Measurements from ENCODE around the gene DNLZ.

DNLZ gene

DNA sequence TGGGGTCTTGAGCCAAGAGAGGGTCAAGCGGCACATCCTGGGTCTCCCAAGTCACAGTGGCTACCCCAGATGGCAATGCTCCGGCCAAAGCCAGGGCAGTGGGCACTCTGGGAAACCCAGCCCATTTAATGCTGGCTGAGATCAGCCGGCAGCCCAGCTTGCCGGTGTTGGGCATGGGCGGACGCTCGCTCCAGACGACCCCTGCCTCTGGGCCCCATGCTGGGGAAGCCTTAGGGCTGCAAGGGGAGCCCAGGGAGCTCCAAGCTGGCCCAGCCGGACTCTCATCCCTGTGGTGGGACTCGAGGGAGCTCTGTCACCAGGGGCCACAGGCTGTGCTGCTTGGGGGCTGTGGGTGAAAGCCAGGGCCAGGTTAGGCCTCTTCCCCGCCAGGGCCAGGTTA lies 15.9 kb upstream of the DNLZ start (continued):
- TF ChIP-seq, protein P1, sequence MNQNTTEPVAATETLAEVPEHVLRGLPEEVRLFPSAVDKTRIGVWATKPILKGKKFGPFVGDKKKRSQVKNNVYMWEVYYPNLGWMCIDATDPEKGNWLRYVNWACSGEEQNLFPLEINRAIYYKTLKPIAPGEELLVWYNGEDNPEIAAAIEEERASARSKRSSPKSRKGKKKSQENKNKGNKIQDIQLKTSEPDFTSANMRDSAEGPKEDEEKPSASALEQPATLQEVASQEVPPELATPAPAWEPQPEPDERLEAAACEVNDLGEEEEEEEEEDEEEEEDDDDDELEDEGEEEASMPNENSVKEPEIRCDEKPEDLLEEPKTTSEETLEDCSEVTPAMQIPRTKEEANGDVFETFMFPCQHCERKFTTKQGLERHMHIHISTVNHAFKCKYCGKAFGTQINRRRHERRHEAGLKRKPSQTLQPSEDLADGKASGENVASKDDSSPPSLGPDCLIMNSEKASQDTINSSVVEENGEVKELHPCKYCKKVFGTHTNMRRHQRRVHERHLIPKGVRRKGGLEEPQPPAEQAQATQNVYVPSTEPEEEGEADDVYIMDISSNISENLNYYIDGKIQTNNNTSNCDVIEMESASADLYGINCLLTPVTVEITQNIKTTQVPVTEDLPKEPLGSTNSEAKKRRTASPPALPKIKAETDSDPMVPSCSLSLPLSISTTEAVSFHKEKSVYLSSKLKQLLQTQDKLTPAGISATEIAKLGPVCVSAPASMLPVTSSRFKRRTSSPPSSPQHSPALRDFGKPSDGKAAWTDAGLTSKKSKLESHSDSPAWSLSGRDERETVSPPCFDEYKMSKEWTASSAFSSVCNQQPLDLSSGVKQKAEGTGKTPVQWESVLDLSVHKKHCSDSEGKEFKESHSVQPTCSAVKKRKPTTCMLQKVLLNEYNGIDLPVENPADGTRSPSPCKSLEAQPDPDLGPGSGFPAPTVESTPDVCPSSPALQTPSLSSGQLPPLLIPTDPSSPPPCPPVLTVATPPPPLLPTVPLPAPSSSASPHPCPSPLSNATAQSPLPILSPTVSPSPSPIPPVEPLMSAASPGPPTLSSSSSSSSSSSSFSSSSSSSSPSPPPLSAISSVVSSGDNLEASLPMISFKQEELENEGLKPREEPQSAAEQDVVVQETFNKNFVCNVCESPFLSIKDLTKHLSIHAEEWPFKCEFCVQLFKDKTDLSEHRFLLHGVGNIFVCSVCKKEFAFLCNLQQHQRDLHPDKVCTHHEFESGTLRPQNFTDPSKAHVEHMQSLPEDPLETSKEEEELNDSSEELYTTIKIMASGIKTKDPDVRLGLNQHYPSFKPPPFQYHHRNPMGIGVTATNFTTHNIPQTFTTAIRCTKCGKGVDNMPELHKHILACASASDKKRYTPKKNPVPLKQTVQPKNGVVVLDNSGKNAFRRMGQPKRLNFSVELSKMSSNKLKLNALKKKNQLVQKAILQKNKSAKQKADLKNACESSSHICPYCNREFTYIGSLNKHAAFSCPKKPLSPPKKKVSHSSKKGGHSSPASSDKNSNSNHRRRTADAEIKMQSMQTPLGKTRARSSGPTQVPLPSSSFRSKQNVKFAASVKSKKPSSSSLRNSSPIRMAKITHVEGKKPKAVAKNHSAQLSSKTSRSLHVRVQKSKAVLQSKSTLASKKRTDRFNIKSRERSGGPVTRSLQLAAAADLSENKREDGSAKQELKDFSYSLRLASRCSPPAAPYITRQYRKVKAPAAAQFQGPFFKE (tag by site-specific recombination; IDR thresholded peaks at IDR 0.05; ENCODE audit: borderline replicate concordance): no peak
- TF ChIP-seq ZNF24 (tag by site-specific recombination; IDR thresholded peaks at IDR 0.05) (no peak), ZBTB7A (tag by site-specific recombination; IDR thresholded peaks at IDR 0.05; ENCODE audit: low read depth) (no peak), ZNF302 (tag by site-specific recombination; IDR thresholded peaks at IDR 0.05; ENCODE audit: low read depth) (no peak), ZNF654 (tag by site-specific recombination; IDR thresholded peaks at IDR 0.05; ENCODE audit: low read depth) (no peak), ZNF350 (tag by site-specific recombination; IDR thresholded peaks at IDR 0.05) (no peak)
- TF ChIP-seq, protein P2, sequence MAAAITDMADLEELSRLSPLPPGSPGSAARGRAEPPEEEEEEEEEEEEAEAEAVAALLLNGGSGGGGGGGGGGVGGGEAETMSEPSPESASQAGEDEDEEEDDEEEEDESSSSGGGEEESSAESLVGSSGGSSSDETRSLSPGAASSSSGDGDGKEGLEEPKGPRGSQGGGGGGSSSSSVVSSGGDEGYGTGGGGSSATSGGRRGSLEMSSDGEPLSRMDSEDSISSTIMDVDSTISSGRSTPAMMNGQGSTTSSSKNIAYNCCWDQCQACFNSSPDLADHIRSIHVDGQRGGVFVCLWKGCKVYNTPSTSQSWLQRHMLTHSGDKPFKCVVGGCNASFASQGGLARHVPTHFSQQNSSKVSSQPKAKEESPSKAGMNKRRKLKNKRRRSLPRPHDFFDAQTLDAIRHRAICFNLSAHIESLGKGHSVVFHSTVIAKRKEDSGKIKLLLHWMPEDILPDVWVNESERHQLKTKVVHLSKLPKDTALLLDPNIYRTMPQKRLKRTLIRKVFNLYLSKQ (tag by site-specific recombination; IDR thresholded peaks at IDR 0.05; ENCODE audit: borderline replicate concordance): no peak
- TF ChIP-seq, protein P3, sequence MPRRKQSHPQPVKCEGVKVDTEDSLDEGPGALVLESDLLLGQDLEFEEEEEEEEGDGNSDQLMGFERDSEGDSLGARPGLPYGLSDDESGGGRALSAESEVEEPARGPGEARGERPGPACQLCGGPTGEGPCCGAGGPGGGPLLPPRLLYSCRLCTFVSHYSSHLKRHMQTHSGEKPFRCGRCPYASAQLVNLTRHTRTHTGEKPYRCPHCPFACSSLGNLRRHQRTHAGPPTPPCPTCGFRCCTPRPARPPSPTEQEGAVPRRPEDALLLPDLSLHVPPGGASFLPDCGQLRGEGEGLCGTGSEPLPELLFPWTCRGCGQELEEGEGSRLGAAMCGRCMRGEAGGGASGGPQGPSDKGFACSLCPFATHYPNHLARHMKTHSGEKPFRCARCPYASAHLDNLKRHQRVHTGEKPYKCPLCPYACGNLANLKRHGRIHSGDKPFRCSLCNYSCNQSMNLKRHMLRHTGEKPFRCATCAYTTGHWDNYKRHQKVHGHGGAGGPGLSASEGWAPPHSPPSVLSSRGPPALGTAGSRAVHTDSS (tag by site-specific recombination; IDR thresholded peaks at IDR 0.05): no peak
- TF ChIP-seq, protein P4, sequence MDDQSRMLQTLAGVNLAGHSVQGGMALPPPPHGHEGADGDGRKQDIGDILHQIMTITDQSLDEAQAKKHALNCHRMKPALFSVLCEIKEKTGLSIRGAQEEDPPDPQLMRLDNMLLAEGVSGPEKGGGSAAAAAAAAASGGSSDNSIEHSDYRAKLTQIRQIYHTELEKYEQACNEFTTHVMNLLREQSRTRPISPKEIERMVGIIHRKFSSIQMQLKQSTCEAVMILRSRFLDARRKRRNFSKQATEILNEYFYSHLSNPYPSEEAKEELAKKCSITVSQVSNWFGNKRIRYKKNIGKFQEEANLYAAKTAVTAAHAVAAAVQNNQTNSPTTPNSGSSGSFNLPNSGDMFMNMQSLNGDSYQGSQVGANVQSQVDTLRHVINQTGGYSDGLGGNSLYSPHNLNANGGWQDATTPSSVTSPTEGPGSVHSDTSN (CRISPR knock-in tag; IDR thresholded peaks at IDR 0.05): no peak
- TF ChIP-seq, protein P5, sequence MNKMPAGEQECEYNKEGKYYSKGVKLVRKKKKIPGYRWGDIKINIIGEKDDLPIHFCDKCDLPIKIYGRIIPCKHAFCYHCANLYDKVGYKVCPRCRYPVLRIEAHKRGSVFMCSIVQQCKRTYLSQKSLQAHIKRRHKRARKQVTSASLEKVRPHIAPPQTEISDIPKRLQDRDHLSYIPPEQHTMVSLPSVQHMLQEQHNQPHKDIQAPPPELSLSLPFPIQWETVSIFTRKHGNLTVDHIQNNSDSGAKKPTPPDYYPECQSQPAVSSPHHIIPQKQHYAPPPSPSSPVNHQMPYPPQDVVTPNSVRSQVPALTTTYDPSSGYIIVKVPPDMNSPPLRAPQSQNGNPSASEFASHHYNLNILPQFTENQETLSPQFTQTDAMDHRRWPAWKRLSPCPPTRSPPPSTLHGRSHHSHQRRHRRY (tag by site-specific recombination; IDR thresholded peaks at IDR 0.05): no peak

DNA sequence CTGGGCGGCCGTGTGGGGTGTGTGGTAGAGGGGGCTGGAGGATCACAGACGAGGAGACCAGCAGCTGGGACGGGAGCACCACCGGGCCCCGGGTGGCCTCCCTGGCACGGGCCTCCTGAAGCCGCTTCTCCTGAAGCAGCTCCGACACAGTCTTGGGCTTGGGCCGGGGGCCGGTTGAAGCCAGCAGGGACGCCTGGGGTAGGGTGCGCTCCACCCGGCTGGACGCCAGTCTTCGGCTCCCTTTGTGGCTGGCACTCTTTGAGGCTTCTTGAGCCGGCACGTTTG lies 15.4 kb upstream of the DNLZ start:
- Histone ChIP-seq H3K27ac (ENCODE audit: extremely low read depth, low read depth, low read length) (no peak overlapping the region), H3K4me3 (ENCODE audit: low read depth, low read length) (no peak overlapping the region), H3K4me1 (ENCODE audit: control insufficient read depth, insufficient read depth, low read length) (no peaks in the 10 kb centered on the region), H3K9me3 (ENCODE audit: control insufficient read depth, insufficient read depth, low read depth, low read length) (no peaks in the 10 kb centered on the region), H3K36me3 (ENCODE audit: control insufficient read depth in 2 of 2, insufficient read depth in 1 of 2, low read length in 2 of 2) (peaks cover 0 to 94% of the 10 kb centered on the region in 2 experiments; a peak in 2 of 3 replicates)
- ChIA-PET POLR2A (interaction anchor here (1.3 to 1.4 kb wide), 2 partner anchors 13 to 14 kb away, joined by 3 to 4 read pairs; no protein-coding TSS in a partner anchor), CTCF (no interaction called here)
- TF ChIP-seq ZNF114 (tag by site-specific recombination; IDR thresholded peaks at IDR 0.05) (no peak), TCF7L2 (IDR thresholded peaks at IDR 0.05; ENCODE audit: borderline replicate concordance, low read depth, low read length) (no peak), ZNF266 (tag by site-specific recombination; IDR thresholded peaks at IDR 0.05; ENCODE audit: low read depth) (no peak), ZNF292 (tag by site-specific recombination; IDR thresholded peaks at IDR 0.05; ENCODE audit: borderline replicate concordance, low read depth) (no peak), ZNF707 (tag by site-specific recombination; IDR thresholded peaks at IDR 0.05) (no peak), ZNF157 (tag by site-specific recombination; IDR thresholded peaks at IDR 0.05) (no peak), ZNF302 (tag by site-specific recombination; IDR thresholded peaks at IDR 0.05; ENCODE audit: low read depth) (no peak)
- TF ChIP-seq, protein P1 (tag by site-specific recombination; IDR thresholded peaks at IDR 0.05; ENCODE audit: borderline replicate concordance): no peak
- TF ChIP-seq, protein P6, sequence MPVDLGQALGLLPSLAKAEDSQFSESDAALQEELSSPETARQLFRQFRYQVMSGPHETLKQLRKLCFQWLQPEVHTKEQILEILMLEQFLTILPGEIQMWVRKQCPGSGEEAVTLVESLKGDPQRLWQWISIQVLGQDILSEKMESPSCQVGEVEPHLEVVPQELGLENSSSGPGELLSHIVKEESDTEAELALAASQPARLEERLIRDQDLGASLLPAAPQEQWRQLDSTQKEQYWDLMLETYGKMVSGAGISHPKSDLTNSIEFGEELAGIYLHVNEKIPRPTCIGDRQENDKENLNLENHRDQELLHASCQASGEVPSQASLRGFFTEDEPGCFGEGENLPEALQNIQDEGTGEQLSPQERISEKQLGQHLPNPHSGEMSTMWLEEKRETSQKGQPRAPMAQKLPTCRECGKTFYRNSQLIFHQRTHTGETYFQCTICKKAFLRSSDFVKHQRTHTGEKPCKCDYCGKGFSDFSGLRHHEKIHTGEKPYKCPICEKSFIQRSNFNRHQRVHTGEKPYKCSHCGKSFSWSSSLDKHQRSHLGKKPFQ (tag by site-specific recombination; IDR thresholded peaks at IDR 0.05): no peak
